Measurements from ENCODE around the gene NTN1.
"Not testable (repeated sequence)": the region's sequence is repeated elsewhere in the genome, so short reads cannot be mapped to it uniquely, and the experiment has no call there.

NTN1 gene

GRCh38 chr17:9146064-9146463 is 124.8 kb downstream of the NTN1 start:
- no peaks in the 10 kb centered on the region for H3K36me3 ChIP-seq (ENCODE audit: control insufficient read depth in 5 of 5, insufficient read depth in 5 of 5, low read length in 5 of 5)
- no peak overlapping the region for H3K4me3 ChIP-seq (ENCODE audit: low read depth in 1 of 5, low read length in 5 of 5)
- H3K9me3 ChIP-seq (ENCODE audit: control insufficient read depth in 5 of 5, low read length in 5 of 5) = no peaks in the 10 kb centered on the region
- no peak overlapping the region for H3K27ac ChIP-seq (ENCODE audit: low read depth, low read length)
- peaks cover 0 to 5% (median 3%) of the 10 kb centered on the region in 5 donors for H3K27me3 ChIP-seq (ENCODE audit: control insufficient read depth in 5 of 5, insufficient read depth in 4 of 5, low read length in 5 of 5)
- peaks cover 0 to 5% (median 4%) of the 10 kb centered on the region in 5 donors for H3K4me1 ChIP-seq (ENCODE audit: control insufficient read depth in 5 of 5, insufficient read depth in 5 of 5, low read length in 5 of 5)
- H3K9ac ChIP-seq (ENCODE audit: low read length in 5 of 5) = no peak overlapping the region

GRCh38 chr17:9148905-9149525 is 127.7 kb downstream of the NTN1 start:
- Histone ChIP-seq H3K4me1 (ENCODE audit: control insufficient read depth in 5 of 5, insufficient read depth in 5 of 5, low read length in 5 of 5) (peaks cover 0 to 5% (median 4%) of the 10 kb centered on the region in 5 donors), H3K27ac (ENCODE audit: low read depth, low read length) (no peak overlapping the region), H3K4me3 (ENCODE audit: low read depth in 1 of 5, low read length in 5 of 5) (no peak overlapping the region), H3K27me3 (ENCODE audit: control insufficient read depth in 5 of 5, insufficient read depth in 4 of 5, low read length in 5 of 5) (peaks cover 0 to 5% (median 3%) of the 10 kb centered on the region in 5 donors), H3K36me3 (ENCODE audit: control insufficient read depth in 5 of 5, insufficient read depth in 5 of 5, low read length in 5 of 5) (no peaks in the 10 kb centered on the region), H3K9ac (ENCODE audit: low read length in 5 of 5) (no peak overlapping the region), H3K9me3 (ENCODE audit: control insufficient read depth in 5 of 5, low read length in 5 of 5) (no peaks in the 10 kb centered on the region)

- Histone ChIP-seq H3K27ac (ENCODE audit: low read depth, low read length) (no peak overlapping the region), H3K4me1 (ENCODE audit: control insufficient read depth in 5 of 5, insufficient read depth in 5 of 5, low read length in 5 of 5) (peaks cover 0 to 5% (median 4%) of the 10 kb centered on the region in 5 donors), H3K9me3 (ENCODE audit: control insufficient read depth in 5 of 5, low read length in 5 of 5) (no peaks in the 10 kb centered on the region), H3K4me3 (ENCODE audit: low read depth in 1 of 5, low read length in 5 of 5) (no peak overlapping the region), H3K36me3 (ENCODE audit: control insufficient read depth in 5 of 5, insufficient read depth in 5 of 5, low read length in 5 of 5) (no peaks in the 10 kb centered on the region), H3K27me3 (ENCODE audit: control insufficient read depth in 5 of 5, insufficient read depth in 4 of 5, low read length in 5 of 5) (peaks cover 0 to 5% (median 3%) of the 10 kb centered on the region in 5 donors), H3K9ac (ENCODE audit: low read length in 5 of 5) (no peak overlapping the region)
Measured at GRCh38 chr17:9150446-9151090, 129.3 kb downstream of the NTN1 start.

GRCh38 chr17:9151091-9151490 is 129.8 kb downstream of the NTN1 start:
- H3K27me3 ChIP-seq (ENCODE audit: control insufficient read depth in 5 of 5, insufficient read depth in 4 of 5, low read length in 5 of 5) = peaks cover 0 to 5% (median 3%) of the 10 kb centered on the region in 5 donors
- H3K36me3 ChIP-seq (ENCODE audit: control insufficient read depth in 5 of 5, insufficient read depth in 5 of 5, low read length in 5 of 5) = no peaks in the 10 kb centered on the region
- no peaks in the 10 kb centered on the region for H3K9me3 ChIP-seq (ENCODE audit: control insufficient read depth in 5 of 5, low read length in 5 of 5)
- H3K4me1 ChIP-seq (ENCODE audit: control insufficient read depth in 5 of 5, insufficient read depth in 5 of 5, low read length in 5 of 5) = peaks cover 0 to 5% (median 4%) of the 10 kb centered on the region in 5 donors
- H3K4me3 ChIP-seq (ENCODE audit: low read depth in 1 of 5, low read length in 5 of 5) = no peak overlapping the region
- H3K27ac ChIP-seq (ENCODE audit: low read depth, low read length) = no peak overlapping the region
- no peak overlapping the region for H3K9ac ChIP-seq (ENCODE audit: low read length in 5 of 5)

DNA sequence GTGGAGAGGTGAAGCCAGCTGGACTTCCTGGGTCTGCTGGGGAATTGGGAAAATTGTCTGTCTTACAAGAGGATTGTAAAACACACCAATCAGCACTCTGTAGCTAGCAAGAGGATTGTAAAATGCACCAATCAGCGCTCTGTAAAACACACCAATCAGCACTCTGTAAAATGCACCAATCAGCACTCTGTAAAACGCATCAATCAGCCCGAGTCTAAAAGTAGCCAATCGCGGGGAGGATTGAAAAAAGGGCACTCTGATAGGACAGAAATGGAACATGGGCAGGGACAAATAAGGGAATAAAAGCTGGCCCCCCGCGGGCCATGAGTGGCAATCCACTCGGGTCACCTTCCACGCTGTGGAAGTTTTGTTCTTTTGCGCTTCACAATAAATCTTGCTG is 130.4 kb downstream of the NTN1 start:
- not testable (repeated sequence) for H3K27me3 ChIP-seq (ENCODE audit: control insufficient read depth in 5 of 5, insufficient read depth in 4 of 5, low read length in 5 of 5); H3K9ac ChIP-seq (ENCODE audit: low read length in 5 of 5); H3K36me3 ChIP-seq (ENCODE audit: control insufficient read depth in 5 of 5, insufficient read depth in 5 of 5, low read length in 5 of 5); H3K9me3 ChIP-seq (ENCODE audit: control insufficient read depth in 5 of 5, low read length in 5 of 5); H3K27ac ChIP-seq (ENCODE audit: low read depth, low read length); H3K4me3 ChIP-seq (ENCODE audit: low read depth in 1 of 5, low read length in 5 of 5); H3K4me1 ChIP-seq (ENCODE audit: control insufficient read depth in 5 of 5, insufficient read depth in 5 of 5, low read length in 5 of 5)

GRCh38 chr17:9158544-9159452 is 137.5 kb downstream of the NTN1 start:
- no peak overlapping the region for H3K9ac ChIP-seq (ENCODE audit: low read length in 5 of 5)
- no peak overlapping the region for H3K27ac ChIP-seq (ENCODE audit: low read depth, low read length)
- no peaks in the 10 kb centered on the region for H3K9me3 ChIP-seq (ENCODE audit: control insufficient read depth in 5 of 5, low read length in 5 of 5)
- H3K36me3 ChIP-seq (ENCODE audit: control insufficient read depth in 5 of 5, insufficient read depth in 5 of 5, low read length in 5 of 5) = no peaks in the 10 kb centered on the region
- H3K4me3 ChIP-seq (ENCODE audit: low read depth in 1 of 5, low read length in 5 of 5) = no peak overlapping the region
- peaks cover 0 to 18% (median 10%) of the 10 kb centered on the region in 5 donors for H3K4me1 ChIP-seq (ENCODE audit: control insufficient read depth in 5 of 5, insufficient read depth in 5 of 5, low read length in 5 of 5)
- no peaks in the 10 kb centered on the region for H3K27me3 ChIP-seq (ENCODE audit: control insufficient read depth in 5 of 5, insufficient read depth in 4 of 5, low read length in 5 of 5)

DNA sequence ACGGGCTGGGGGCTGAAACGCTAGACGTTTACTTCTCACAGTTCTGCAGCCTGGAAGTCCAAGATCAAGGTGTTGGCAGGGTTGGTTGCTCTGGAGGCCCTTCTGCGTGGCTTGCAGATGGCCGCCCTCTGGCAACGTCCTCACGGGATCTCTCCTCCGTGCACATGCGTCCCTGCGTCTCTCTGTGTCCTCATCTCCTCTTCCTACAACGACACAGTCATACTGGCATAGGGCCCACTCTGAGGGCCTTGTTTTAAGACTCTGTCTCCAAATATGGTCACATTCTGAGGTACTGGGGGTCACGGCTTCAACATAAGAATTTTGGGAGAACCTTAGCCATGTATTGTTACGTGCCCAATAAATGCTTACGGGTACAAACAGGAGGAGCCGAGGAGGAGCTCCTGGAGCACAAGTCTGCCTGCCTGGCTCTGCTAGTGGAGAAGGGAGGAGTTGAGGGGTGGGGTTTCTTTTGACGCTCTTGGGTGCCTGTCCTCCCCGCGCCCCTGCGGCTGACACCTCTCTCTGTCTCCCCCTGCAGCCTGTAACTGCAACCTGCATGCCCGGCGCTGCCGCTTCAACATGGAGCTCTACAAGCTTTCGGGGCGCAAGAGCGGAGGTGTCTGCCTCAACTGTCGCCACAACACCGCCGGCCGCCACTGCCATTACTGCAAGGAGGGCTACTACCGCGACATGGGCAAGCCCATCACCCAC is 141.1 kb downstream of the NTN1 start:
- Histone ChIP-seq H3K36me3 (ENCODE audit: control insufficient read depth in 5 of 5, insufficient read depth in 5 of 5, low read length in 5 of 5) (no peaks in the 10 kb centered on the region), H3K27me3 (ENCODE audit: control insufficient read depth in 5 of 5, insufficient read depth in 4 of 5, low read length in 5 of 5) (no peaks in the 10 kb centered on the region), H3K4me3 (ENCODE audit: low read depth in 1 of 5, low read length in 5 of 5) (no peak overlapping the region), H3K27ac (ENCODE audit: low read depth, low read length) (no peak overlapping the region), H3K9ac (ENCODE audit: low read length in 5 of 5) (no peak overlapping the region), H3K4me1 (ENCODE audit: control insufficient read depth in 5 of 5, insufficient read depth in 5 of 5, low read length in 5 of 5) (peaks cover 0 to 19% (median 18%) of the 10 kb centered on the region in 5 donors), H3K9me3 (ENCODE audit: control insufficient read depth in 5 of 5, low read length in 5 of 5) (no peaks in the 10 kb centered on the region)

DNA sequence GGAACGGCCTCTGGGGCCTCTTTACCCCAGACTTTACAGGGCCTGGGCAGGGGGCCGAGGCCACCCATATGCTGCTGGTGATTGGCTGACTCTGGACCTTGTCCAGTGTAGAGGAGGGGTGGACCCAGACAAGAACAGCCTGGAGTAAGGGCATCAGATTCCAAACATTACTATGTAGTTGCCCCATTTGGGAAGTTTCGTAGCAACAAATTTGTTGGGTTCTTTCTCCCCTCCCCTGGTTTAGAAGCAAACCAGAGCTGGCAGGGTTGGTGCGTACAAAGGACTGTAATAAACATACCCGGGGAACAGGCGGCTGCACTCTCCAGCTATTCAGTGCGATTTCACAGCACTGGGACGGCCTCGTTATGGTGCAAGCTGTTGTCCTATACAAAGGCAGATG is 145.5 kb downstream of the NTN1 start:
- Histone ChIP-seq H3K27ac (ENCODE audit: low read depth, low read length) (no peak overlapping the region), H3K4me1 (ENCODE audit: control insufficient read depth in 5 of 5, insufficient read depth in 5 of 5, low read length in 5 of 5) (peaks cover 0 to 19% (median 18%) of the 10 kb centered on the region in 5 donors), H3K9ac (ENCODE audit: low read length in 5 of 5) (no peak overlapping the region), H3K9me3 (ENCODE audit: control insufficient read depth in 5 of 5, low read length in 5 of 5) (no peaks in the 10 kb centered on the region), H3K27me3 (ENCODE audit: control insufficient read depth in 5 of 5, insufficient read depth in 4 of 5, low read length in 5 of 5) (no peaks in the 10 kb centered on the region), H3K36me3 (ENCODE audit: control insufficient read depth in 5 of 5, insufficient read depth in 5 of 5, low read length in 5 of 5) (no peaks in the 10 kb centered on the region), H3K4me3 (ENCODE audit: low read depth in 1 of 5, low read length in 5 of 5) (no peak overlapping the region)

DNA sequence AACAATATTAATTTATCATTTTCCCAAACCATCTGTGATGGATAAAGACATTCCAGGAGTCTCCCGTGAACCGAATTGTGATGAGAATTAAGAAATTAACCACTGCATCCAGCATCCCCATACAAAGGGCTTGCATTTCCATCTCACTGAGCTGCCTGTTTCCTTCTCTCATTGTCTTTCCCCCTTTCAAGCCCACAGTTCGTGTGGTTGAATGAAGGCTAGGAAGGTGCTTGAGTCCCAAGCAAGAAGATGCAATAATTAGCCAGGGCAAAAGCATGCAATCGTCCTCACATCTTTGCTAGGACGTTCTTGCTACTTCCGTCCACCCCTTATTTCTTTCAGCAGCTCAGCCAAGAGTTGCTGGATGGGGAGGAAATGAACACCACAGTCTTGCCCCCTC is 146.1 kb downstream of the NTN1 start:
- Histone ChIP-seq H3K9me3 (ENCODE audit: control insufficient read depth in 5 of 5, low read length in 5 of 5) (no peaks in the 10 kb centered on the region), H3K4me1 (ENCODE audit: control insufficient read depth in 5 of 5, insufficient read depth in 5 of 5, low read length in 5 of 5) (peaks cover 0 to 19% (median 15%) of the 10 kb centered on the region in 5 donors), H3K27me3 (ENCODE audit: control insufficient read depth in 5 of 5, insufficient read depth in 4 of 5, low read length in 5 of 5) (no peaks in the 10 kb centered on the region), H3K4me3 (ENCODE audit: low read depth in 1 of 5, low read length in 5 of 5) (no peak overlapping the region), H3K9ac (ENCODE audit: low read length in 5 of 5) (no peak overlapping the region), H3K36me3 (ENCODE audit: control insufficient read depth in 5 of 5, insufficient read depth in 5 of 5, low read length in 5 of 5) (no peaks in the 10 kb centered on the region), H3K27ac (ENCODE audit: low read depth, low read length) (no peak overlapping the region)

Data from subcutaneous abdominal adipose tissue (tissue), 5 donors.